T-helper 1 cell treated with Interleukin-12 subunit alpha and Interleukin-12 subunit beta and Interleukin-4 antibody, amounts not matched to agents 30 μg/mL and 1 μg/mL, for 36 hours (primary cell): ENCODE results near the gene FAM90A1.
A peak's percentile ranks its signal among the peaks of the same experiment; 100 is the strongest.
"Not testable (repeated sequence)": the region's sequence is repeated elsewhere in the genome, so short reads cannot be mapped to it uniquely, and the experiment has no call there.

Experiments used
- H3K27ac Mint-ChIP-seq: one replicate; pipeline ENCODE4 v1.8.0; 2021; ENCODE audit warnings: mild to moderate bottlenecking, mixed read lengths
- H3K27me3 Mint-ChIP-seq: one replicate; pipeline ENCODE4 v1.8.0; 2021; ENCODE audit warnings: low read depth, mixed read lengths
- H3K36me3 Mint-ChIP-seq: one replicate; pipeline ENCODE4 v1.8.0; 2021; ENCODE audit warnings: low read depth, mixed read lengths
- H3K4me1 Mint-ChIP-seq: one replicate; pipeline ENCODE4 v1.8.0; 2021; ENCODE audit warnings: low read depth, mixed read lengths
- H3K4me3 Mint-ChIP-seq: one replicate; pipeline ENCODE4 v1.8.0; 2021; ENCODE audit warnings: mild to moderate bottlenecking, moderate library complexity, mixed read lengths
- H3K9me3 Mint-ChIP-seq: one replicate; pipeline ENCODE4 v1.8.0; 2021; ENCODE audit warnings: mixed read lengths

Gene FAM90A1

GRCh38 chr12:8222303-8222702 lies 5.1 kb downstream of the FAM90A1 start:
- not testable (repeated sequence) for H3K9me3 Mint-ChIP-seq, H3K27ac Mint-ChIP-seq, H3K4me3 Mint-ChIP-seq, H3K36me3 Mint-ChIP-seq, H3K27me3 Mint-ChIP-seq, H3K4me1 Mint-ChIP-seq

- not testable (repeated sequence) for H3K9me3 Mint-ChIP-seq, H3K27me3 Mint-ChIP-seq, H3K4me3 Mint-ChIP-seq, H3K36me3 Mint-ChIP-seq, H3K4me1 Mint-ChIP-seq, H3K27ac Mint-ChIP-seq
These were observed 5.6 kb downstream of the FAM90A1 start for GRCh38 chr12:8221844-8222243.

GRCh38 chr12:8221375-8221774 lies 6.0 kb downstream of the FAM90A1 start:
- not testable (repeated sequence) for H3K27me3 Mint-ChIP-seq

GRCh38 chr12:8218711-8219382 lies 8.6 kb downstream of the FAM90A1 start:
- not testable (repeated sequence) for H3K27me3 Mint-ChIP-seq, H3K9me3 Mint-ChIP-seq, H3K27ac Mint-ChIP-seq, H3K4me3 Mint-ChIP-seq, H3K4me1 Mint-ChIP-seq, H3K36me3 Mint-ChIP-seq

More at GRCh38 chr12:8221375-8221774, 6.0 kb downstream of the FAM90A1 start:
- H3K4me3 Mint-ChIP-seq, H3K4me1 Mint-ChIP-seq, H3K27ac Mint-ChIP-seq, H3K9me3 Mint-ChIP-seq, H3K36me3 Mint-ChIP-seq: not testable (repeated sequence)

- not testable (repeated sequence) for H3K4me1 Mint-ChIP-seq, H3K4me3 Mint-ChIP-seq, H3K36me3 Mint-ChIP-seq, H3K9me3 Mint-ChIP-seq, H3K27me3 Mint-ChIP-seq, H3K27ac Mint-ChIP-seq
These were observed 29.6 kb downstream of the FAM90A1 start for GRCh38 chr12:8197685-8198308.

- H3K27me3 Mint-ChIP-seq, H3K4me3 Mint-ChIP-seq, H3K36me3 Mint-ChIP-seq, H3K27ac Mint-ChIP-seq, H3K4me1 Mint-ChIP-seq, H3K9me3 Mint-ChIP-seq: not testable (repeated sequence)
These were observed 39.3 kb downstream of the FAM90A1 start for GRCh38 chr12:8188088-8188487.

- H3K4me1 Mint-ChIP-seq, H3K36me3 Mint-ChIP-seq, H3K27me3 Mint-ChIP-seq, H3K9me3 Mint-ChIP-seq, H3K27ac Mint-ChIP-seq, H3K4me3 Mint-ChIP-seq: not testable (repeated sequence)
These were observed 43.2 kb downstream of the FAM90A1 start for GRCh38 chr12:8184206-8184605.

- H3K4me3 Mint-ChIP-seq, H3K4me1 Mint-ChIP-seq, H3K27ac Mint-ChIP-seq, H3K36me3 Mint-ChIP-seq, H3K9me3 Mint-ChIP-seq, H3K27me3 Mint-ChIP-seq: not testable (repeated sequence)
These were observed 44.1 kb downstream of the FAM90A1 start for GRCh38 chr12:8183346-8183745.

GRCh38 chr12:8182923-8183322 lies 44.5 kb downstream of the FAM90A1 start:
- not testable (repeated sequence) for H3K36me3 Mint-ChIP-seq, H3K4me3 Mint-ChIP-seq, H3K9me3 Mint-ChIP-seq, H3K27ac Mint-ChIP-seq, H3K4me1 Mint-ChIP-seq, H3K27me3 Mint-ChIP-seq

GRCh38 chr12:8181271-8181670 lies 46.1 kb downstream of the FAM90A1 start:
- H3K27me3 Mint-ChIP-seq, H3K4me1 Mint-ChIP-seq, H3K27ac Mint-ChIP-seq, H3K36me3 Mint-ChIP-seq, H3K9me3 Mint-ChIP-seq: not testable (repeated sequence)
- H3K4me3 Mint-ChIP-seq = peak overlapping the region; percentile 60

- H3K27me3 Mint-ChIP-seq = peaks cover 11% of the 10 kb centered on the region
- H3K4me3 Mint-ChIP-seq = peak overlapping the region; percentile 78
- not testable (repeated sequence) for H3K4me1 Mint-ChIP-seq, H3K9me3 Mint-ChIP-seq, H3K36me3 Mint-ChIP-seq
- peak overlapping the region; percentile 74 for H3K27ac Mint-ChIP-seq
These were observed 47.3 kb downstream of the FAM90A1 start for GRCh38 chr12:8179989-8180585.

GRCh38 chr12:8172911-8173310 lies 54.5 kb downstream of the FAM90A1 start:
- not testable (repeated sequence) for H3K9me3 Mint-ChIP-seq, H3K36me3 Mint-ChIP-seq, H3K4me1 Mint-ChIP-seq, H3K27ac Mint-ChIP-seq, H3K4me3 Mint-ChIP-seq
- H3K27me3 Mint-ChIP-seq = peaks cover 20% of the 10 kb centered on the region
